Putamen (tissue), 1 donor: ENCODE measurements around the gene LCA5.
"Not testable (repeated sequence)": the region's sequence is repeated elsewhere in the genome, so short reads cannot be mapped to it uniquely, and the experiment has no call there.

Source experiments
- DNase-seq: peaks from one replicate; pipeline ENCODE4 v3.0.0-alpha.2; 2016; ENCODE audit warnings: low spot score

Gene LCA5

DNA sequence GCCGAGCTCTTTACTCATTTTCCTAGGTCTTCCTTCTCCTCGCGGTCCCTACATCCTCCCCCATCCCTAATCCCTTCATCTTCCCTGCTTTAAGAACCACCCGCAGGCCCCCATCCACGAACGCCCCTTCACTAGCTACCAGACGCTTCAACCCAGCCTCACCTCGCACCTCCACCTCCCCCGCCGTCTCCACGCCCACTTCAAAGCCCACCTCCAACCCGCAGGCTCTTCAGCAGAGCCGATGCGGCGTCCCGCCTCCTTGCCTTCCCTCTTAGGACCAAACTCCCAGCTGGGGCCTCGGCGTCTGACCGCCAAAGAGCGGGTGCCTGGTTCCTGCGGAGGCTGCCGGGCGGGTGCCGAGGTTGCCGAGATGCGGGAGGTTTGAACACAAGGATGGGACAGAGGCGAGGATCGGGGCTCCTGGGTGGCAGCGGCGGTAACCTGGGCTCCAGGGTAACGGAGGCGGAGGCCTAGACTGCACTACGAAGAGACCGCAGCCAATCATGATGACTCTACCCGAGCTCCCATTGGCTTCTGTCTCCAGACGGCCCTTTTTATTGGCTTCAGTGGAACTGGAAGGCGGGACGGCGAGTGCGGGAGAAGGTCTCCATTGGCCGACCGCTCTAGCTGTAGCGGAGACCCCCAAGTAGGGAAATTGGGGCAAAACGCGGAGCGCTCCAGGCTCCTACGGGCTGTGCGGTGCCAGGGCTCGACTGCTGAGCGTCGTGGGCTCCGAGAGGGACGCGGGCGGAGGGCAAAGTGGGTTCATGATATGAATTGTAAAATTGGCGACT, at the start of gene LCA5:
Gene LCA5 (minus strand): TSS at position 477 of the 794 bp plus-strand sequence. CDS start 18,536 bp downstream, outside the sequence.
- DNase-seq = peak; percentile 99

DNA sequence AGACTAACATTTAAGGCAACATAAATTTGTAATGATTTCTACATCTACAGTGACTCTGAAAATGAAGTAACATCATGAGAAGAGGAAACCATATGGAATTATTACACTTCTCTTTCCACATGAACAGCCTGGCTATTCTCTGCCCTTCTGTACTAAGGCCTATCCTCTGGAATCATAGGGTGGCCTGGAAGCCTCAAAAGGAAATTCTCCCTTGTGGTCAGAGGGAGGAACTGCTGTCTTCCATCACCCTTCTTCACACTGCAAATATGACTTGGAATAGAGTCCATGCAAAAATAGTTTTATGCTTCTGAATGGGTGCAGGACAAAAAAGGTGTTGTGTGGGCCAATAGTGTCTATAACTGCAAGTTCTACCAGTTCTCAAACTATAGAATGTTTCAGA, 49.3 kb upstream of the LCA5 start:
- no peak for DNase-seq

DNA sequence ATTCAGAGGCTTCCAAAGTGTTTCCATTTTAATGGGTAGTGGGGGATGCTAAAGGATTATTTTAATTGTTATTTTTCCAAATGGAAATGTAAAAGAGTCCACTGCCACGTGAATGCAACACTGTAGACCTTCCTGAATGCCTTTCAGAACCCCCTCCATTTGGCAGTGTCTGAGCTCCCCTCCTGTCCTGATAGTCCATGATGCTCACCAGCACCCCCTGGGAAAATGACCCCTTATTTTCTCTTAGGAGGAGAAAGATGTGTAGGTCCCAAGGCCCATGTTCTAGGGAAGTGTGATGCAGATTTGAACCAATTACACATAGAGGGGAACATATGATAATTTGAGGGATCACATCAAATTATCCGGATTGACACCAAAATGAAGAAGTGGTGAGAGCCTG, 47.1 kb upstream of the LCA5 start:
- DNase-seq = no peak

DNA sequence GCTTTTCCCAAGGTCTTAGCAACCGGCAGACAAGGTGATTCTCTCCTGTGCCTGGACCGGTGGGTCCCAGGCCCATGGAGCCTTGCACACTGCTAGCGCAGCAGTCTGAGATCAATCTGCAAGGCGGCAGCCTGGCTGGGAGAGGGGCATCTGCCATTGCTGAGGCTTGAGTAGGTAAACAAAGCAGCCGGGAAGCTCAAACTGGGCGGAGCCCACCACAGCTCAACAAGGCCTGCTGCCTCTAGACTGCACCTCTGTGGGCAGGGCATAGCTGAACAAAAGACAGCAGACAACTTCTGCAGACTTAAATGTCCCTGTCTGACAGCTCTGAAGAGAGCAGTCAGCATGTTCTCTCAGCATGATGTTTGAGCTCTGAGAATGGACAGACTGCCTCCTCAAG, 40.7 kb upstream of the LCA5 start:
- DNase-seq = not testable (repeated sequence)

DNA sequence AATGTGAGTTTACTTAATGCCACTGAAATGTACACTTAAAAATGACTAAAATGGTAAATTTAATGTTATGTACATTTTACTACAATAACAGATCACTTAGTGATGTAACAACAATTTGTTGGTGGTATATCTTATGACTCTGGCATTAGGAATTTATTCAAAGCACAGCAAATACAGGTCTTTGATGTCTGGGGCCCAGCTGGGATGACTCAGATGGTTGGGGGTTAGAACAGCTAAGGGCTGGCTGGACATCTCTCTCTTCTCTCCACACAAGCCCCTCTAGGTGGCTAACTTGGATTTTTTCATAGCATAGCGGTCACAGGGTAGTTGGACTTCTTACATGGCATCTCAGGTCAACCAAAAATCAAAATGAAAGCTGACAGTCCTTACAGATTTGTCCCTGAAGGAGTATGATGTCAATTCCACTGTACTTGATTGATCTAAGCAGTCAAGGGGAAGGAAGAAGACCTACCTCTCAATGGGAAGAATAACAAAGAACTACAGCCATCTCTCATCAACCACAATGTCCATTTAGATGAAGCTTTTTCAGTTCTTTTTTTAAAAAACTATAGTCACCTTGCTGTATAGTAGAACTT, 37.5 kb upstream of the LCA5 start:
- DNase-seq = no peak

DNA sequence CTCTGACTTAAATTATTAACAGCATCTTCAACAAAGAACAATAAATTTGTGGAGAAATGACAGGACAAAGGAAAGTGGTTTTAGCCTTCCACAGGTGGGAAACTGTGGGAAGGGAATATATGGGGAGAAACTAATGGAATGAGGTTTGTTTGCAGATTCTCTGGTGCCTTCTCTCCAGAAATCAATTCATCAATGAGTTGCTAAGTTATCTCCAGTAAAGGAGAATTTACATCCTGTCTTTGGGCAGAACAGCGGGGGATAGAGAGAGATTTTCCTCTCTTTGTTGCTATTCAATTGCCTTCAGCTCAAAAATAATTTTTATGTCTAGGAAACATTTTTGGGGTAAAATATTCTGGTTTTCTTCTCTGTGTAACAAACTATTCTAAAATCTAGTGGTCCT, 36.9 kb upstream of the LCA5 start:
- no peak for DNase-seq

DNA sequence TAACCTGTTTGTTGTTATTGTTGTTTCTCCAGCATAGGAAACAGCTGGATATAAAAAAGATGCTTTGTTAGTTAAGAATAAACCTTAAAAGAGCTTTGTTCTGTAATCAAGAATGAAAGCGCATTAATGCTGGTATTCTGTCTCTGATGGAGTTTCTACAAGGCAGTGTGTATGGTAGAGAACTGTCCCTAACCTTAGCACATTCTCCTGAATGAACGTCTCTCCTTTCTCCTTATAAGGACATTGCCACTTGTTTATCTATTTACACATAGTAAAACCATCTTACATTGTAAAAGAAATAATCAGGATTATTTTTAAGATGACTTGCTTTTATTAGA, 33.8 kb upstream of the LCA5 start:
- DNase-seq = no peak

DNA sequence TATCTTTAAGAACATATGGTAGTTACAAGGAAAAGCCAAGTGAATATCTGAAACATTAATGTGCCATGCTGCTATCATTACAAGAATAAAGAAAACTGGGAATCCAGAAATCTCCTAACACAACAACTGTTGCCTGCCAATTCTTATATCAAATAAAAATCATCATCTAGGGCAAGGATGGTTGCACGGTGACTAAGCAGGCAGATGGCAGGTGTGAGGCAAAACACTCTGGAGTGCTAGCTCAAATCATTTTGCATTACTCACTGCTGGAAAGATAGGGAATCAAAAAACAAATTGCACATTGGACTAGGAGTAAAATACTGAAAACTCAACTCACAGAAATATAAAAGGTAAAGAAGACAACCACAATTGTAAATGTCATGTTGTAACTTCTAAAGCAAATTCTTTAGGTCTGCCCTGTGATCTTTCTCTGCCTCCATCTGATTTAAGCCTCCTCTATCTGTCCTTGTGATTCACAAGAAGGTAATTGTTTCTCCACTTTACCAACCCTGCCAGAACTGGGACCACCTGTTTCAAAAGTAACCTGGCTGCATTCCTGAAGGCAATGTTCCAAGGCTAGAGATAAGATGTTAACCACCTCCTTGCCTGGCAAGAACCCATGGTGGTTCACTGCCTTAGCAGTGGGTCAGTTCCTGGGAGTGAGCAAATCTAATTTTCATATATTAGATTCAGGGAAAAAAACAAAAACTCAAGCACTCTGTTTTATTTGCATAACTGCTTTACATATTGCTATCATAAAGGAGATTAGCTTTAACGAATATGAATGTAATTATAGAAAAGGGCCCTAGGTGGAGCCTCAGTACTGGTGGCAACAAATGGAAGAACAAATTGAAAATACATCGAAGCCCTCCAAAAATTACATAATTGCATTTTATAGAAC, 33.1 kb upstream of the LCA5 start:
- DNase-seq = peak; percentile 44

DNA sequence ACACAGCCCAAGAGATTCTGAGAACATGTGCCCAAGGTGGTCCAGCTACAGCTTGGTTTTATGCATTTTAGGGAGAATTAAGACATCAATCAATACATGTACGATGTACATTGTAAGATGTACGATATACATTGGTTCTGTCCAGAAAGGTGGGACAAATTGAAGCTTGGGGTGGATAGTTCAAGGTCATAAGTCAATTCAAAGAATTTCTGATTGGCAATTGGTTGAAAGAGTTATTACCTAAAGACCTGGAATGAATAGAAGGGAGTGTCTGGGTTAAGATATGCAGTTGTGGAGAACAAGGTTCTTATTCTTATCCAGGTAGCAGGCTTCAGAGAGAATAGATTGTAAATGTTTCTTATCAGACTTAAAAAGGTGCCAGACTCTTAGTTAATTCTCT, 31.8 kb upstream of the LCA5 start:
- no peak for DNase-seq

DNA sequence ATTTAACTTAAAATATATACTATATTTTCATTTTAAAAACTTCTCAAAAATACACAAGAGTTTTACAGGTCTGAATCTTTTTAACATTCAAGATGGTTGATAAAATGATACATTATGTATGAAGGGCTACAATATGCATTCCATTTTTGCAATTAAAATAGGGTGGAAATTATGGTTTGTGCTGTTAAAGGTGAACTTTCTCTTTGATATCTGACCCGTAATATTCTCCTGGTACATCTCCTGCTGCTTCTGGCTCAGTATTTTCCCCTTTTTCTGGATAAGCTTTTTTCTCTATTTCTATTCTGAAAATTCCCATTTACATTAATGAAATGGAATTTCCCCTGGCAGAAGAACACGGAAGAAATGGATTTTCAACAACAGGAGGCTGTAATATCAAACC, 27.4 kb upstream of the LCA5 start:
- no peak for DNase-seq

DNA sequence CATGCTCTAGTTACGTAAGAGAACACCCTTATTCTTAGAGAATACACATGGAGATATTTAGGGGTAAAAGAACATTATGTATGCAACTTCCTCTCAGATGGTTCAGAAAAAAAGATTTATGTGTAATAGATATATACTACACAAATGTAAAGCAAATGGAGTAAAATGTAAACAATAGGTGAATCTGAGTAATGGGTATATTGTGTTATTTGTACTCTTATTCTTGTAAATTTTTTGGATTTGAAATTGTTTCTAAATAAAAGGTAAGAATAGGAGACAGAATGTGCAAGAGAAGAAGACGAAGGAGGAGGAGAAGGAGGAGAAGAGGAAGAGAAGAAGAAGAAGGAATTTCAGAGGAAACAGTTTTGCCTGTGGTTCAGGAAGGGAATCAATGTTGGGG, 22.5 kb upstream of the LCA5 start:
- no peak for DNase-seq

DNA sequence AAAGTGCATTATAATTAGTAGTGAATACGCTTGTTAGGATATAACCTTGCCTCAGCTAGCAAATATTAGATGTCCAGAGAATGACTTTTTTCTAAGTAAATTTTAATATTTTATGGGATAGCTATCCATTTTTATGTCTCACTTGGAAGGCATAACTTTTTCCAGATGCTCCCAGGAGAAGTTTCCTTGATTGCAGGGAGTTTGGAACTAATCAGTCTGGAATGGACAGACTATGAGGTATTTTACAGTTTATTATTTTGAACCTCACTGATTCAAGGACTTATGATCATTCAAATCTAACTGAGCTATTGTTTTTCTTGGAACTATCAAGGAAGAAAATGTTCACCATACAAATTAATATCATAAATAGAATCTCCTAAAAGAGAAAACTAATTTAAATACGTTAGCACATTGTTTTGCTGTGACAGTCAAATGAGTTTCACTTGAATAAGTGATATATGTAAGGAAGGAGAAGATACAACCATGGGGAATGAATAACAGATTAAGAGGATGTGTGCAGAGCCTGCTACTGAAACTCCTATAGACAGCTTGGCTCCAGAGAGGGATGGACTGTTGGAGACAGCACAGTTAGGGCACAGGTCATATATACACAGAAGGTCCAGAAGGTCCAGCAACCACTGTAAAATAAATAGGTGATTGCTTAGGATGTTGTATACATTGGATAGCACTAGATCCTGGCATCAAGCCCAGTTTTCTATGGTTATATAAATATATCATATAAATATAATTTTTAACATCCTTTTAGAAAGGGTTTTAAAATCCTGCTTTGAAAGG, 20.6 kb upstream of the LCA5 start:
- no peak for DNase-seq

DNA sequence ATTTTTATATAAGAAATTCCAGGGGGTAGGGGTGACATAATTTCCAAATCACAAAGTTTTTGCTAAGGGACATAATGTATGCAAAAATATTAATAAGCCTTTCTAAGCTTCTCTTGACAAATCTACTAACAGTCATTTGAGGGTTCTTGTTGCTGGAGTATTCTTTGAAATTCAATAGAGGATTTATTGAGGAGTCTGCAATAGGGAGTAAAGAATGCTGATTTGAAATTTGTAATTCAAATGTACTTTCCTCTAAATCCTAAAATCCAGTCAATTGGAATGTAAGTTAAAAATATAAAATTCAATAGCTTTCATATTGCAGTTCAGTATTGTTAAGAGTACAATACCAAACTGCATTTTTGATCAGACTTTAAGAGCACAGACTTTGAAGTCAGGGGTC, 17.1 kb upstream of the LCA5 start:
- DNase-seq = no peak

DNA sequence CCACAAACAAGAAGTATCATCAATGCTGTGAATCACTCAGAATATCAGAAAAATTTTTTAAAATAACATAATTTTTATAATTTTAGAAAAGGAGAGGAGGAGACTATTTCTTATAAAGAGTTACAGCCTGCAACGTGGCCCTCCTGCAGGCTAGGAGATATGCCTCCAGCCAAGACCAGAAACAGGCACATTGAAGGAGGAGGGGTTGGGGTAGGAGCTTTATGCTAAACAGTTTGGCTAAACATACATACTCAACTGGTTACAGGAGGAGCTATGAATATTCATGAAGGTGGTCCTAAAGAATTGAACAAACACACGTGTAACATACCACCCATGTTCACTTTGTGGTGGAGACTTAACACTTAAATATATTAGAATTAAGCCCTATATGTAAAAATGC, 14.2 kb upstream of the LCA5 start:
- no peak for DNase-seq

DNA sequence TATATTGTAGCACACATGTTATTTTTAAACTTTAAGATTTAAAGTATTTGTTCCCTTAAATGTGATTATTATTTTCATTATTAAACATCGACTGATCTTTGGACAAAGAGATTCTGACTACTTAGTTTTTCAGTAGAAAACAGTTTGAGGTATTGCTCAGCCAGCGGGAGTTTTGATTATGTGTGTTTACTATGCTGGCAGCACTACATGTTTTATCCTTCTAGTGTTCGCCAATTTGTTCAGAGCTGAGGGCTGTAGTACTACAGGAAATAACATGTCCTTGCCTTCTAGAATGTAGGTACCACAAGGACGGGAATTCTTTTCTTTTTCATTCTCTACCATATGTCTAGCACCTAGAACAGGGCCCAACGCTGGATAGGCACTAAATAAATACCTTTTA, 11.1 kb upstream of the LCA5 start:
- DNase-seq = no peak

DNA sequence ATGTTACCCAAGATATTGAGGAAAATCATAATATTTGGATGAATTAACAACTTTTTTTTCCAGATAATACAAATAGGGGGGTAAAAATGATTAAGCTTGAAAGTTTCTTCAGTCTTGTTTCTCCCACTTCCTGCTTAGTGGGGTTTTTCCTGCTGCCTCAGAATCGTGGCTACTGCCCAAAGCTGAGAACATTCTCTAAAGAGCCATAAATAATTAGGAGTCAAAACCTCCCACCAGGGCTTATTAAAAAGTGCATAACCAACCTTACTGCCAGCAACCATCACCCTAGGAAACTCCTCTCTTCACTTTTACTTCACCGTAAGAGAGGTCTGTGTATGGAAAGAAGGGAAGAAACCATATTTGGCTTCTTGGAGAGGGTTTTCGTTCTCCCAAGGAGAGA, 9.0 kb upstream of the LCA5 start:
- no peak for DNase-seq

DNA sequence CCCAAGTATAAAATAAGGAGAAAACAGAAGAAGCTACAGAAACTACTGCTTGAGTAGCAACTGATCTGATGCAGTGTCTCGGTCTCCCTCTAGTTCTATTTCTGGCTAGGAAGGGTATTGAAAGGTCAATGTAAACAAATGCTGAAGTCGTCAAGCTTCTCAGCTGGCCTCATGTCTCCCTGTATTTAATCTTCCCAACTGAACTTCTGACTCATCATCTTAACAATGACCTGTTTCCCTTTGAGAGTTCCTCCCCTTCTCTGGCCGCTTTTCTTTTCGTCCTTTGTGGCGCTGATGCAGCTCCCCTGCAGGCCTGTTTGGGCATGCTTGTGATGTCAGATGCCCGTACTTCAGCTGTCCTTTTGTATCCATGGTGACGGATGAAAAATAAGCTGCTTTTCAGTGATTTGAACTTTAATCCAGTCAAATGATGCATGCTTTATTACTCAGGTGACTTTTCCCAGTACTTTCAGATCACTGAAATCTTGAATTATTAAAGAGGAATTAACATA, 7.8 kb upstream of the LCA5 start:
- DNase-seq = peak; percentile 83

DNA sequence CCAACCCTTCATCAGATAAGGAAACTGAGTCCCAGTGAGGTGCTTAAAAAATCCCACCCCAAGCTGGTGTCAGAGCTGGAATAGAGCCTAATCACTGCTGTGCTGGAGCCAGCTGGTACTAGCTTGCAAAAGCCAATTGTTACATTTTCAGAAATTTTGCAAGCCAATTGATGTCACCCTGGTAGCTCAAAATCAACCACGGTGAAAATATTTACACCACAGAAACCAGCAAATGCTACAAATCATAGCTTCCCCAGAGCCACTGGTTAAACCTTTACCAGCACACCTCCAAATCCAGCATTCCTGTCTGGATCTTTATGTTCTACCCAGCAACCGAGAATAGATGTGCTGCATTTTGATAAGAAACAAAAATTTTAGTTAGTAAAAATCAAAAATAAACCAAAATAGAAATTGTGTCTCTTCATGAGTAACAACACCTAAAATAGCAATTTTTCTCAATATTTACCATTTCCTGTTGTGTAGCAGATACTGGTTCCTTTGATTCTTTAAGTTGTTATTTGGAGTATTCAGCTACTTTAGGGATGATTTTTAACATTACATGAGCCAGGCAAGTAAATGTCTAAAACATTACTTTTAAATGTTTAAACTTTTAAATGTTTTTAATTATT, 7.2 kb upstream of the LCA5 start:
- peak; percentile 52 for DNase-seq

DNA sequence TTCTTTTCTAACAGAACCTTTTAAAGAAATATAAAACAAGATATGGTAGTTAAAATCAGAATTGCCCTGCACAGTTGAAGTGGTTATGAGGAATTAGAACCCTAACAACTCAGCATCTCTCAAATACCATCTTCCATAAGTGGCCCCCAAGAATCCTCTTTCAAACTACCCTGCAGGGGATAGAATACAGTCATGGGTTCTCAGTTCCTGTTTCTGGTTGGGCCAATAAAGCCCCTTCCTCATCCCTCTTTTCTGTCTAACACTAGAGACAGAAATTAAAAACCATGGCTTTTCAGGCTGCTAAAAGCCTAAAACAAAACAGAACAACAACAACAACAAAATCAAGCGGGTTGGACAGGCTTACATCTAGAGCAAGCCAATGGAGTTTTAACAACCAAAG, 6.7 kb upstream of the LCA5 start:
- DNase-seq = no peak

DNA sequence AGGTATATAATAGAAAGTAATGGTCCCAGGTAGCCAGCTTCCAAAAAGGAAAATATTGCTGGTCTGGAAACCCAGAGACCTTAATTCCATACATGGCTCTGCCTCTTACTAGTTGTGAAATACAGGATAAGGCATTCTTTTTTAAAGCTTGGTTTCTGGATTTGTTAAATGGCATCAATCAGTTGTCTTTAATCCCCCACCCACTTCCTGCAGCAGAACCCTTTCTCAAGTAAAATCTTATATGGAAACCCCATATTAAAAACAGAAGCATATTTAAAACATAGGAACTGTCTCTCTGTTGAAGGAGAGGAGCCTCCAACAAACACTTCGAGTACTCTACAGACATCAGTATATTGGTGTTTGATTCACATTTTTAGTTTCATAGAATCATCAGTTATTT, 6.2 kb upstream of the LCA5 start:
- no peak for DNase-seq
